Suprapubic skin (tissue), 4 donors: ENCODE data around the gene KCNK1. TPM values are rescaled to one million over a fixed set of nuclear protein-coding genes. Genes with fewer than 3 reads are reported as not detected.
"Not testable (repeated sequence)": the region's sequence is repeated elsewhere in the genome, so short reads cannot be mapped to it uniquely, and the experiment has no call there.

ENCODE experiments used
- DNase-seq, 2 donors: peaks; one replicate each; pipeline ENCODE4 v3.0.0-alpha.2; 2019; ENCODE audit warnings: low spot score in 2 of 2
- H3K27ac ChIP-seq: fragments of 200-600 bp; sonication (generic); one replicate; pipeline ENCODE4 v1.5.1; 2019
- H3K27me3 ChIP-seq: fragments of 200-600 bp; sonication (generic); one replicate; pipeline ENCODE4 v1.5.1; 2019
- H3K36me3 ChIP-seq: fragments of 200-600 bp; sonication (generic); one replicate; pipeline ENCODE4 v1.5.1; 2019
- H3K4me1 ChIP-seq: fragments of 200-600 bp; sonication (generic); one replicate; pipeline ENCODE4 v1.5.1; 2019
- H3K4me3 ChIP-seq: fragments of 200-600 bp; sonication (generic); one replicate; pipeline ENCODE4 v1.5.1; 2019; ENCODE audit warnings: mild to moderate bottlenecking
- H3K9me3 ChIP-seq: fragments of 200-600 bp; sonication (generic); one replicate; pipeline ENCODE4 v1.5.1; 2019
- EP300 ChIP-seq: sonication (generic); formaldehyde crosslinking; IDR thresholded peaks from one replicate; pipeline ENCODE4 v1.6.1; 2017; ENCODE audit warnings: antibody characterized with exemption
- POLR2A ChIP-seq, 2 donors: fragments of 450-650 bp; IDR thresholded peaks; one replicate each; pipeline ENCODE4 v1.6.1; 2017; ENCODE audit warnings: antibody characterized with exemption in 2 of 2, mild to moderate bottlenecking in 2 of 2, moderate library complexity in 2 of 2
- POLR2AphosphoS5 ChIP-seq, 3 donors: sonication (generic); formaldehyde crosslinking; IDR thresholded peaks; one replicate each; pipeline ENCODE4 v1.6.1; 2017; ENCODE audit warnings: antibody characterized with exemption in 3 of 3
- WGBS: methylation state at CpG from one replicate; pipeline ENCODE4 v1.1.5; 2018; 5-methylcytosine and 5-hydroxymethylcytosine counted together
- total RNA-seq, 4 donors: library from RNA; depleted of rRNA; stranded (reverse); fragments of >200 nt; gene quantifications; one replicate each; pipeline ENCODE4 v1.1.0, GENCODE V29; 2016
- TF ChIP-seq, protein P1 (sequence below), 2 donors: fragments of 200-600 bp in 1 of 2; fragments of 450-650 bp in 1 of 2; sonication (generic) in 1 of 2; IDR thresholded peaks; one replicate each; pipeline ENCODE4 v1.5.1; 2016 to 2019; ENCODE audit warnings: antibody characterized with exemption in 2 of 2, mild to moderate bottlenecking in 1 of 2, moderate library complexity in 1 of 2

Gene KCNK1
- total RNA-seq, 4 donors from 2014 or later: 7.5 to 18.7 (median 11.9) TPM

DNA sequence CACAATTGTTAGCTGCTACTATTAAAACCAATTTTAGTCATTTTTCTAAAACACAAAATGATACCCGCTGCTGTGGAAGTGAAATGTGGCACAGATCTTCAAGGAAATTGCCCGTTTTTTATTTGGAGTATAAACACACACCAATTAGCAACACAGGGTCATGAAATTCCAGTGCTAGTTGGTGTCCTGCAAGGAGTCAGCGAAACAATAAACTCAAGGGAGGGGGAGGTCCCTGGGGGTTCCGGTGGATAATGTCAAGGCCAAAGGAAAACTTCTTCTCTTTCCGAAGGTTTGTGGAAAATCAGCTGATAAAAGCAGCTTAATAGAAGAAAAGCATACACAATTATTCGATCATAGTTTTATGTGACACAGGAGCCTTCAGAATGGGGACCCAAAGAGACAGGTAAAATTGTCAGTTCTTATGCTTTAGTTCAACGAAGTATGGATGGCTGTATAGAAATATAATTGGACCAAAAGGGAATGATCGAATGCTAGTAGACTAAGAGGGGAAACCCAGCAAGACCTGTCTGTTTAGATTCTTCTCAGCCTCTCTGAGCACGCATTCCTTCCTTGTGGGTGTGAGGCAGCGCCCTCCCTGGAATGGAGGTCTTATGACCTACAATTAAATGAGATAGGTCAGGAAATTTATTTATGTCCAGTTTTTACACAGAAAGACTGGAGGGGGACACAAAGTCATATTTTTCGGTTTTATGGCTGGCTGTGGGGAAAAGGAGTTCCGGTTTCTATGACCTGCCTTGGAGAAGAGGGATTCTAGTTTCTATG lies 65.9 kb downstream of the KCNK1 start:
- DNase-seq: no peak
- no peaks in the 10 kb centered on the region for H3K9me3 ChIP-seq
- H3K4me3 ChIP-seq: no peak overlapping the region
- WGBS: 86% methylated on average over 12 of the region's 12 CpGs
- H3K4me1 ChIP-seq: no peaks in the 10 kb centered on the region
- H3K27ac ChIP-seq: no peak overlapping the region
- H3K27me3 ChIP-seq: no peaks in the 10 kb centered on the region
- no peaks in the 10 kb centered on the region for H3K36me3 ChIP-seq
- TF ChIP-seq POLR2AphosphoS5 (IDR thresholded peaks at IDR 0.05): no peak
- TF ChIP-seq, protein P1, sequence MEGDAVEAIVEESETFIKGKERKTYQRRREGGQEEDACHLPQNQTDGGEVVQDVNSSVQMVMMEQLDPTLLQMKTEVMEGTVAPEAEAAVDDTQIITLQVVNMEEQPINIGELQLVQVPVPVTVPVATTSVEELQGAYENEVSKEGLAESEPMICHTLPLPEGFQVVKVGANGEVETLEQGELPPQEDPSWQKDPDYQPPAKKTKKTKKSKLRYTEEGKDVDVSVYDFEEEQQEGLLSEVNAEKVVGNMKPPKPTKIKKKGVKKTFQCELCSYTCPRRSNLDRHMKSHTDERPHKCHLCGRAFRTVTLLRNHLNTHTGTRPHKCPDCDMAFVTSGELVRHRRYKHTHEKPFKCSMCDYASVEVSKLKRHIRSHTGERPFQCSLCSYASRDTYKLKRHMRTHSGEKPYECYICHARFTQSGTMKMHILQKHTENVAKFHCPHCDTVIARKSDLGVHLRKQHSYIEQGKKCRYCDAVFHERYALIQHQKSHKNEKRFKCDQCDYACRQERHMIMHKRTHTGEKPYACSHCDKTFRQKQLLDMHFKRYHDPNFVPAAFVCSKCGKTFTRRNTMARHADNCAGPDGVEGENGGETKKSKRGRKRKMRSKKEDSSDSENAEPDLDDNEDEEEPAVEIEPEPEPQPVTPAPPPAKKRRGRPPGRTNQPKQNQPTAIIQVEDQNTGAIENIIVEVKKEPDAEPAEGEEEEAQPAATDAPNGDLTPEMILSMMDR (IDR thresholded peaks at IDR 0.05): no peak
- no peak for TF ChIP-seq POLR2A (IDR thresholded peaks at IDR 0.05)
- TF ChIP-seq EP300: no peak

DNA sequence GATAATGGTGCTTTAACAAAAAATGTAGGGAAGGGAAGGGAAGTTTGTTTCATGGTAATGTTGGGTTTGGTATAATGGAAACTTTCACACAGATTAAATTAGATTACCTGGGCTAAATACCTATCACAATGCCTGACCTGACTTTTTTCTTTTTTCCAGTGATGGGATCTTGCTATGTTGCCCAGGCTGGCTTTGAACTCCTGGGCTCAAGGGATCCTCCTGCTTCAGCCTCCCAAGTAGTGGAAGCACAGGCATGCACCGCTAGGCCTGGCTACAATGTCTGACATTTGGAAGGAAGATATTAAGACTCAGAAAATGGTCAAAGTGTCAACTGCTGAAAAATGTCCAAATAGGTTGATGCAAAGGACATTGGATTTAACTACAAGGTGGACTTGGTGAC lies 67.4 kb downstream of the KCNK1 start:
- DNase-seq: no peak
- Histone ChIP-seq H3K36me3 (no peaks in the 10 kb centered on the region), H3K4me1 (no peaks in the 10 kb centered on the region), H3K27me3 (no peaks in the 10 kb centered on the region), H3K27ac (no peak overlapping the region), H3K9me3 (no peaks in the 10 kb centered on the region), H3K4me3 (no peak overlapping the region)
- TF ChIP-seq POLR2AphosphoS5 (IDR thresholded peaks at IDR 0.05) (no peak), EP300 (no peak)
- 87% methylated on average over 1 of the region's 1 CpG for WGBS

DNA sequence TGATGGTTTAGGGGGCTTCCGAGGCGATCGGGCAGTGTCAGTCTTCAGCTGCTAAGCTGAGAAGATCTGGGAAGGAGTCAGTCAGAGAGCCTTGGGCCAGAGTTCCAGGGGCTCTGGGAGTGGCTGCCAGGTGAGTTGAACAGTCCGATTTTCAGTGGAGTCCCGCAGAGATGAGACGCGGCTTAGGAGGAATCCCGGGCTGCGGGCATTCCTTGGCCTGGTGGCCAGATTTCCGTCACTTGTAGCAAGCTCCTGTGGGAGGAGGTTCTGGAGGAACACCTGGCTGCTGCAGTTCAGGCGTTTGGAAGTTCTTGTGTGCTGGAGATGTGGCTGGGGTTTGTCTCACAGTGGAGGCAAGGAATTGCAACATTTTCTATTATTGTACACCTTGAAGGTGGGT lies 72.7 kb downstream of the KCNK1 start:
- not testable (repeated sequence) for H3K36me3 ChIP-seq, H3K27me3 ChIP-seq, DNase-seq, H3K27ac ChIP-seq, H3K9me3 ChIP-seq, H3K4me3 ChIP-seq
- 87% methylated on average over 7 of the region's 11 CpGs for WGBS
- peaks cover 14% of the 10 kb centered on the region for H3K4me1 ChIP-seq

DNA sequence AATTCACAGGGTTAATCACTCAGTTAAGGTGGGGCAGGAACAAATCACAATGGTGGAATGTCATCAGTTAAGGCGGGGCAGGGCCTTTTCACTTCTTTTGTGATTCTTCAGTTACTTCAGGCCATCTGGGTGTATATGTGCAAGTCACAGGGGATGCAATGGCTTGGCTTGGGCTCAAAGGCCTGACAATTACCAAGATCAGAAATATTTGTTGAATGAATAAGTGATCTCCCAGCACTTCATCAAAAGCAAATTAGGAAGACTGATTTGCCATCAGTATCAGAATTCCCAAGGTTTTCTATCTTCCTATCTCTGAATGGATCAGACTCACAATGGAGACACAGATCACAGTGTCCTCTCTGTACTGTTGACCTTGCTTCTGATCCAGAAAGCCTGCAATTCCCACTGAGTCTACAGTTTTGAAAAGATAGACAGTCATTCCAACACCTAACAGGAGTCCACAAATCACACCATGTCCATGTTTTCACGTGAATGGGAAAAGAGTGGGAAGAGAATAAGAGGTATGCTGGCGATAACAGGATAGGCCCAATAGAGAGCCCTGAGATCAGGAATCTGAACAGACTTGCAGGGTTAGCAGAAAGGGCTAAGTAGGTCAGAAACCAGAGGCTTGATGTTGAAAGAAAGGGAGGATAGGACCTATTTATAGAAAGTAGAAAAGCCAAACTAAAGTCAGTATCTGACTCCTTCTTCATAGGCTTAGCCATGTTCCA lies 75.3 kb downstream of the KCNK1 start:
- 77% methylated on average over 3 of the region's 3 CpGs for WGBS
- Histone ChIP-seq H3K36me3 (no peaks in the 10 kb centered on the region), H3K4me3 (no peak overlapping the region), H3K27ac (peak overlapping the region; percentile 48), H3K4me1 (peaks cover 14% of the 10 kb centered on the region), H3K9me3 (no peaks in the 10 kb centered on the region), H3K27me3 (no peaks in the 10 kb centered on the region)
- TF ChIP-seq POLR2A (IDR thresholded peaks at IDR 0.05) (no peak), EP300 (no peak), POLR2AphosphoS5 (IDR thresholded peaks at IDR 0.05) (no peak)
- TF ChIP-seq, protein P1 (IDR thresholded peaks at IDR 0.05): no peak
- DNase-seq: no peak

DNA sequence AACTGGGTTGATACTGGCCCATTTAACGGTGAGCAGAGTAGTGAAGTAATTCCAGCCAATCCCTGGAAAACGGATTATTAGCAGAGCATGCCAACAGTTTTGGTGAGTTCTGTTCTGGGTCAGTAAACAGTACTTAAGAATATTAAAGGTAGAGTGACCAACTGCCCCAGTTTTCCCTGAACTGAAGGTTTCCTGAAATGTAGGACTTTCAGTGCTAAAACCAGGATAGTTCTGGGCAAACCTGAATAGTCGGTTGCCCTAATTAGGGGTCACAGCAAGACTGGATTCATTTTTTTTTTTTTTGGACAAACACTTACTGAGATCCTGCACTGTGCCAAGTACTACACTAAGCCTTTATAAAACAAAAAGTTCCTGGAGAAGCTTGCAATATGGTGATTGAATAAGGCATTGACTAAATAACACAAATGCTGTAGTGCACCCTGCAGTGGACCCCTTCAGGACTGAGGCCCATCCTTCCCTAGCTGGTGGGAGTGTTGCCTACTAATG lies 75.9 kb downstream of the KCNK1 start:
- no peak for DNase-seq
- H3K36me3 ChIP-seq: no peaks in the 10 kb centered on the region
- peaks cover 14% of the 10 kb centered on the region for H3K4me1 ChIP-seq
- no peak overlapping the region for H3K27ac ChIP-seq
- TF ChIP-seq POLR2AphosphoS5 (IDR thresholded peaks at IDR 0.05) (no peak), POLR2A (IDR thresholded peaks at IDR 0.05) (no peak), EP300 (no peak)
- TF ChIP-seq, protein P1 (IDR thresholded peaks at IDR 0.05): no peak
- H3K27me3 ChIP-seq: no peaks in the 10 kb centered on the region
- H3K4me3 ChIP-seq: no peak overlapping the region
- H3K9me3 ChIP-seq: no peaks in the 10 kb centered on the region
- 41% methylated on average over 3 of the region's 3 CpGs for WGBS

DNA sequence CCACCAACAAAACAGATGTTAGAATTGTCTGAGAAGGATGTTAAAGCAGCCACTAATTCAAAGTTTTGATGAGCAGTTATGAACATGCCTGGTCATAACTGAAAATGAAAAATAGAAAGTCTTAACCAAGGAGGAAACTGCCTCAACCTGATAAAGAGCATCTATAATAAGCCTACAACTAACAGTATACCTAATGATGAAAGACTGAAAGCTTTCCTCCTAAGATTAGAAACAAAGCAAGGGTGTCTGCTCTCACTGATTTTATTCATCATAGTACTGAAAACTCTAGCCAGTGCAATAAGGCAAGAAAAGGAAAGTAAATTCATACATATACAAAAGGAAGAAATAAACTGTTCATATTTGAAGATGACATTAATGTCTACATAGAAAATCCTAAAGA lies 82.0 kb downstream of the KCNK1 start:
- Histone ChIP-seq H3K36me3 (no peaks in the 10 kb centered on the region), H3K4me3 (no peak overlapping the region), H3K4me1 (no peaks in the 10 kb centered on the region), H3K9me3 (no peaks in the 10 kb centered on the region), H3K27ac (no peak overlapping the region), H3K27me3 (no peaks in the 10 kb centered on the region)
- TF ChIP-seq POLR2AphosphoS5 (IDR thresholded peaks at IDR 0.05) (no peak), POLR2A (IDR thresholded peaks at IDR 0.05) (no peak), EP300 (no peak)
- TF ChIP-seq, protein P1 (IDR thresholded peaks at IDR 0.05): no peak
- DNase-seq: no peak
